SK-N-SH (cell line): ENCODE measurements around the gene BTBD9.

ENCODE experiments used
- EZH2phosphoT487 ChIP-seq: fragments of 200-600 bp; sonication (generic); IDR thresholded peaks from 2 replicates; pipeline ENCODE4 v1.6.1; 2017; ENCODE audit warnings: low read depth, mixed run types, mild to moderate bottlenecking, antibody characterized with exemption, moderate library complexity, borderline replicate concordance
- NFIC ChIP-seq: IDR thresholded peaks from 2 replicates; pipeline ENCODE4 v1.4.0; 2012; ENCODE audit warnings: borderline replicate concordance
- NRF1 ChIP-seq: IDR thresholded peaks from 2 replicates; pipeline ENCODE4 v1.6.1; 2012; ENCODE audit warnings: low read depth, mild to moderate bottlenecking, low read length
- POLR2AphosphoS5 ChIP-seq: IDR thresholded peaks from 2 replicates; pipeline ENCODE4 v1.6.1; 2012; ENCODE audit warnings: low read depth, low read length
- RFX5 ChIP-seq: IDR thresholded peaks from 2 replicates; pipeline ENCODE4 v1.6.1; 2012; ENCODE audit warnings: mild to moderate bottlenecking, improper control_type of control experiment, low read length
- TAF1 ChIP-seq: IDR thresholded peaks from 2 replicates; pipeline ENCODE4 v1.6.1; 2012; ENCODE audit warnings: low read depth, mild to moderate bottlenecking, low read length, moderate library complexity, borderline replicate concordance
- YY1 ChIP-seq: IDR thresholded peaks from 2 replicates; pipeline ENCODE4 v1.4.0; 2012; ENCODE audit warnings: low read depth, mild to moderate bottlenecking
- TF ChIP-seq, protein P1 (sequence below): fragments of 200-600 bp; sonication (generic); IDR thresholded peaks from 2 replicates; pipeline ENCODE4 v1.6.1; 2017; ENCODE audit warnings: antibody characterized with exemption, mild to moderate bottlenecking, moderate library complexity
- TF ChIP-seq, protein P2 (sequence below): IDR thresholded peaks from 2 replicates; pipeline ENCODE4 v1.6.1; 2012; ENCODE audit warnings: mild to moderate bottlenecking, low read depth, low read length, moderate library complexity
- TF ChIP-seq, protein P3 (sequence below): fragments of 150-350 bp; IDR thresholded peaks from 2 replicates; pipeline ENCODE4 v1.6.1; 2017; ENCODE audit warnings: antibody characterized with exemption, low read length, low read depth, borderline replicate concordance

DNA sequence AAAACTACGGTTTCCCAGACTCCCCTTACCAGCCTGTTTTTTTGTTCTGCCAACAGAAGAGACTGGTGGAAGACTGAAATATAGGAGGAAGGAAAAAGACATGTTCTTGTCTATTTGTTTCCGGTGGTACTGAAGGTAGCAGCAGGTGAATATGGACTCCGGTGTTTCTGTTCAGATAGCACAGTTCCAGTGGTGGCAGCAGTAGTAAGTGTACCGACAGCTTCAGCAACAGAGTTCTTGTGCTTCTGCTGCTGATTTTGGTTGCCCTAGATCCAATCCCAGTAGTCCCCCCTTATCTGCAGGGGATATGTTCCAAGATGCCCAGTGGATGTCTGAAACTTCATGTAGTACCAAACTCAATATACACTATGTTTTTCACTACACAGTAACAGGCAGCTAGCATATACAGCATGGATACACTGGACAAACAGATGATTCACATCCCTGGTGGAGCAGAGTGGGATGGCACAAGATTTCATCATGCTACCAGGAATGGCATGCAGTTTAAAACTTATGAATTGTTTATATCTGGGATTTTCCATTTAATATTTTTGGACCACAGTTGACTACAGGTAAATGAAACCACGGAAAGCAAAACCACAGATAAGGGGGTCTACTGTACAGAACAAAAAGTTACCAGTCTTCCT lies 301.8 kb downstream of the BTBD9 start:
- TF ChIP-seq, protein P1, sequence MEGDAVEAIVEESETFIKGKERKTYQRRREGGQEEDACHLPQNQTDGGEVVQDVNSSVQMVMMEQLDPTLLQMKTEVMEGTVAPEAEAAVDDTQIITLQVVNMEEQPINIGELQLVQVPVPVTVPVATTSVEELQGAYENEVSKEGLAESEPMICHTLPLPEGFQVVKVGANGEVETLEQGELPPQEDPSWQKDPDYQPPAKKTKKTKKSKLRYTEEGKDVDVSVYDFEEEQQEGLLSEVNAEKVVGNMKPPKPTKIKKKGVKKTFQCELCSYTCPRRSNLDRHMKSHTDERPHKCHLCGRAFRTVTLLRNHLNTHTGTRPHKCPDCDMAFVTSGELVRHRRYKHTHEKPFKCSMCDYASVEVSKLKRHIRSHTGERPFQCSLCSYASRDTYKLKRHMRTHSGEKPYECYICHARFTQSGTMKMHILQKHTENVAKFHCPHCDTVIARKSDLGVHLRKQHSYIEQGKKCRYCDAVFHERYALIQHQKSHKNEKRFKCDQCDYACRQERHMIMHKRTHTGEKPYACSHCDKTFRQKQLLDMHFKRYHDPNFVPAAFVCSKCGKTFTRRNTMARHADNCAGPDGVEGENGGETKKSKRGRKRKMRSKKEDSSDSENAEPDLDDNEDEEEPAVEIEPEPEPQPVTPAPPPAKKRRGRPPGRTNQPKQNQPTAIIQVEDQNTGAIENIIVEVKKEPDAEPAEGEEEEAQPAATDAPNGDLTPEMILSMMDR = peak; percentile 37
- TF ChIP-seq POLR2AphosphoS5 (no peak), TAF1 (no peak), NFIC (no peak), YY1 (no peak), NRF1 (no peak), RFX5 (no peak), EZH2phosphoT487 (no peak)
- TF ChIP-seq, protein P2, sequence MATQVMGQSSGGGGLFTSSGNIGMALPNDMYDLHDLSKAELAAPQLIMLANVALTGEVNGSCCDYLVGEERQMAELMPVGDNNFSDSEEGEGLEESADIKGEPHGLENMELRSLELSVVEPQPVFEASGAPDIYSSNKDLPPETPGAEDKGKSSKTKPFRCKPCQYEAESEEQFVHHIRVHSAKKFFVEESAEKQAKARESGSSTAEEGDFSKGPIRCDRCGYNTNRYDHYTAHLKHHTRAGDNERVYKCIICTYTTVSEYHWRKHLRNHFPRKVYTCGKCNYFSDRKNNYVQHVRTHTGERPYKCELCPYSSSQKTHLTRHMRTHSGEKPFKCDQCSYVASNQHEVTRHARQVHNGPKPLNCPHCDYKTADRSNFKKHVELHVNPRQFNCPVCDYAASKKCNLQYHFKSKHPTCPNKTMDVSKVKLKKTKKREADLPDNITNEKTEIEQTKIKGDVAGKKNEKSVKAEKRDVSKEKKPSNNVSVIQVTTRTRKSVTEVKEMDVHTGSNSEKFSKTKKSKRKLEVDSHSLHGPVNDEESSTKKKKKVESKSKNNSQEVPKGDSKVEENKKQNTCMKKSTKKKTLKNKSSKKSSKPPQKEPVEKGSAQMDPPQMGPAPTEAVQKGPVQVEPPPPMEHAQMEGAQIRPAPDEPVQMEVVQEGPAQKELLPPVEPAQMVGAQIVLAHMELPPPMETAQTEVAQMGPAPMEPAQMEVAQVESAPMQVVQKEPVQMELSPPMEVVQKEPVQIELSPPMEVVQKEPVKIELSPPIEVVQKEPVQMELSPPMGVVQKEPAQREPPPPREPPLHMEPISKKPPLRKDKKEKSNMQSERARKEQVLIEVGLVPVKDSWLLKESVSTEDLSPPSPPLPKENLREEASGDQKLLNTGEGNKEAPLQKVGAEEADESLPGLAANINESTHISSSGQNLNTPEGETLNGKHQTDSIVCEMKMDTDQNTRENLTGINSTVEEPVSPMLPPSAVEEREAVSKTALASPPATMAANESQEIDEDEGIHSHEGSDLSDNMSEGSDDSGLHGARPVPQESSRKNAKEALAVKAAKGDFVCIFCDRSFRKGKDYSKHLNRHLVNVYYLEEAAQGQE = no peak
- TF ChIP-seq, protein P3, sequence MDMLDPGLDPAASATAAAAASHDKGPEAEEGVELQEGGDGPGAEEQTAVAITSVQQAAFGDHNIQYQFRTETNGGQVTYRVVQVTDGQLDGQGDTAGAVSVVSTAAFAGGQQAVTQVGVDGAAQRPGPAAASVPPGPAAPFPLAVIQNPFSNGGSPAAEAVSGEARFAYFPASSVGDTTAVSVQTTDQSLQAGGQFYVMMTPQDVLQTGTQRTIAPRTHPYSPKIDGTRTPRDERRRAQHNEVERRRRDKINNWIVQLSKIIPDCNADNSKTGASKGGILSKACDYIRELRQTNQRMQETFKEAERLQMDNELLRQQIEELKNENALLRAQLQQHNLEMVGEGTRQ = no peak
